ENCODE data around the gene PLCB3.
A peak's percentile ranks its signal among the peaks of the same experiment; 100 is the strongest.

Gene PLCB3

GRCh38 chr11:64254326-64254725, 3.0 kb downstream of the PLCB3 start:
- no peak for DNase-seq (ENCODE audit: low read depth)
- H3K4me3 ChIP-seq (ENCODE audit: low read depth, low read length), result no peak overlapping the region
- TF ChIP-seq CTCF (IDR thresholded peaks at IDR 0.05; ENCODE audit: insufficient read depth, low read depth, low read length, missing control alignments), result no peak

- DNase-seq (ENCODE audit: low read depth), result no peak
- no peak overlapping the region for H3K4me3 ChIP-seq (ENCODE audit: low read depth, low read length)
- no peak for TF ChIP-seq CTCF (IDR thresholded peaks at IDR 0.05; ENCODE audit: insufficient read depth, low read depth, low read length, missing control alignments)
These were observed 4.1 kb downstream of the PLCB3 start for GRCh38 chr11:64255135-64256128.

GRCh38 chr11:64256300-64256699, 5.0 kb downstream of the PLCB3 start:
- DNase-seq (ENCODE audit: low read depth), result no peak
- no peak for TF ChIP-seq CTCF (IDR thresholded peaks at IDR 0.05; ENCODE audit: insufficient read depth, low read depth, low read length, missing control alignments)
- H3K4me3 ChIP-seq (ENCODE audit: low read depth, low read length), result no peak overlapping the region

GRCh38 chr11:64258356-64258755, 7.0 kb downstream of the PLCB3 start:
- H3K4me3 ChIP-seq (ENCODE audit: low read depth, low read length), result no peak overlapping the region
- no peak for DNase-seq (ENCODE audit: low read depth)
- no peak for TF ChIP-seq CTCF (IDR thresholded peaks at IDR 0.05; ENCODE audit: insufficient read depth, low read depth, low read length, missing control alignments)

- DNase-seq (ENCODE audit: low read depth), result no peak
- no peak for TF ChIP-seq CTCF (IDR thresholded peaks at IDR 0.05; ENCODE audit: insufficient read depth, low read depth, low read length, missing control alignments)
- no peak overlapping the region for H3K4me3 ChIP-seq (ENCODE audit: low read depth, low read length)
These were observed 7.7 kb downstream of the PLCB3 start for GRCh38 chr11:64258946-64259532.

- peak; percentile 40 for DNase-seq (ENCODE audit: low read depth)
- no peak for TF ChIP-seq CTCF (IDR thresholded peaks at IDR 0.05; ENCODE audit: insufficient read depth, low read depth, low read length, missing control alignments)
These were observed 8.3 kb downstream of the PLCB3 start for GRCh38 chr11:64259533-64260067.

More at GRCh38 chr11:64259533-64260067, 8.3 kb downstream of the PLCB3 start:
- no peak overlapping the region for H3K4me3 ChIP-seq (ENCODE audit: low read depth, low read length)
